K562 (cell line): Measurements from ENCODE around the gene EPHB2. TPM values are rescaled to one million over a fixed set of nuclear protein-coding genes. Genes with fewer than 3 reads are reported as not detected.

ENCODE experiments used
- ATAC-seq: fragments of 200-7000 bp; cut with Tn5 transposase; 3 replicates; pipeline ENCODE4 v1.9.1; 2020; ENCODE audit warnings: moderate library complexity
- BruUV-seq: library from RNA; stranded (reverse); fragments of 400-500 nt; replicated peaks from 2 replicates; lab custom pipeline; 2021; lab: Mats Ljungman, UMichigan
- CTCF ChIA-PET: fragments of 300-600 bp; formaldehyde crosslinking; extraction: SDS; loops from one replicate; lab custom pipeline; 2021; ENCODE audit warnings: low intra/inter-chr PET ratio; lab: Yijun Ruan, JAX
- POLR2A ChIA-PET: fragments of 300-600, 350-650 bp; sonication (Branson Sonifier 250); formaldehyde crosslinking; extraction: SDS; loops from one replicate; lab custom pipeline; 2021; ENCODE audit warnings: antibody characterized with exemption, inconsistent platforms; lab: Yijun Ruan, JAX
- DNase-seq, 4 experiments: peaks; one replicate each; pipeline versions ENCODE4 v3.0.0 to v3.0.0-alpha.2; 2011 to 2018; ENCODE audit warnings: low spot score in 3 of 4, mixed read lengths in 3 of 4; ENCODE audit errors: extremely low read depth in 1 of 4
- FAIRE-seq: peaks from 2 replicates; lab custom pipeline; 2011; peaks lifted over from hg19 to GRCh38; lab: Jason Lieb, UNC
- H2AFZ ChIP-seq: 2 replicates; pipeline ENCODE4 v1.6.0; 2011; ENCODE audit warnings: low read depth, low read length, control low read depth, inconsistent platforms
- H3K27ac ChIP-seq: fragments of 200-600 bp; 3 replicates; pipeline ENCODE4 v1.8.0; 2011; ENCODE audit warnings: low read depth, mild to moderate bottlenecking, control low read depth, inconsistent platforms, low read length, moderate library complexity, mixed read lengths; ENCODE audit errors: extremely low read depth
- H3K27me3 ChIP-seq, 2 experiments: fragments of 300-600 bp in 1 of 2; 2 replicates in 1 of 2; 3 replicates in 1 of 2; pipeline versions ENCODE4 v1.6.0 to v1.8.0; 2011; ENCODE audit warnings: inconsistent platforms in 2 of 2, low read length in 2 of 2, mild to moderate bottlenecking in 1 of 2, mixed read lengths in 1 of 2, moderate library complexity in 1 of 2; ENCODE audit not compliant: control insufficient read depth in 2 of 2, insufficient read depth in 2 of 2
- H3K36me3 ChIP-seq: fragments of 300-600 bp; 3 replicates; pipeline ENCODE4 v1.8.0; 2011; ENCODE audit warnings: mild to moderate bottlenecking, low read length, inconsistent platforms; ENCODE audit not compliant: control insufficient read depth, insufficient read depth
- H3K4me1 ChIP-seq, 2 experiments: fragments of 200-600 bp in 1 of 2; replicated peaks in 1 of 2; 2 replicates in 1 of 2; 3 replicates in 1 of 2; pipeline versions ENCODE4 v1.5.1 to v1.8.0; 2011; ENCODE audit warnings: inconsistent platforms in 2 of 2, low read length in 2 of 2, mild to moderate bottlenecking in 1 of 2, mixed read lengths in 1 of 2, moderate library complexity in 1 of 2; ENCODE audit not compliant: control insufficient read depth in 2 of 2, insufficient read depth in 2 of 2
- H3K4me2 ChIP-seq: 2 replicates; pipeline ENCODE4 v1.6.1; 2011; ENCODE audit warnings: low read length, control low read depth, inconsistent platforms, mixed read lengths; ENCODE audit not compliant: insufficient read depth
- H3K4me3 ChIP-seq: fragments of 200-600 bp; sonication (generic), shearing (Covaris generic); 2 replicates; pipeline ENCODE4 v1.5.1; 2016; ENCODE audit warnings: control low read depth, inconsistent platforms
- H3K79me2 ChIP-seq: fragments of 200-600 bp; 3 replicates; pipeline ENCODE4 v1.8.0; 2011; ENCODE audit warnings: low read length, inconsistent platforms; ENCODE audit not compliant: control insufficient read depth, insufficient read depth
- H3K9ac ChIP-seq, 2 experiments: 2 replicates each; pipeline versions ENCODE4 v1.6.0 to v1.6.1; 2011; ENCODE audit warnings: low read depth in 2 of 2, low read length in 2 of 2, control low read depth in 1 of 2, inconsistent platforms in 1 of 2, mild to moderate bottlenecking in 1 of 2, mixed read lengths in 1 of 2; ENCODE audit not compliant: insufficient read depth in 1 of 2
- H3K9me1 ChIP-seq: one replicate; pipeline ENCODE4 v1.6.0; 2011; ENCODE audit warnings: inconsistent platforms, mild to moderate bottlenecking, low read length, moderate library complexity; ENCODE audit not compliant: control insufficient read depth, insufficient read depth
- H3K9me3 ChIP-seq: replicated peaks from 2 replicates; pipeline ENCODE4 v1.5.1; 2011; ENCODE audit warnings: low read depth, low read length, inconsistent platforms; ENCODE audit not compliant: control insufficient read depth, insufficient read depth
- H4K20me1 ChIP-seq: replicated peaks from 2 replicates; pipeline ENCODE4 v1.6.1; 2011; ENCODE audit warnings: low read length, inconsistent platforms, mixed read lengths; ENCODE audit not compliant: control insufficient read depth, insufficient read depth
- BRCA1 ChIP-seq, 2 experiments: fragments of 450-650 bp in 1 of 2; sonication (generic) in 1 of 2; formaldehyde crosslinking in 1 of 2; IDR thresholded peaks; 2 replicates each; pipeline versions ENCODE4 v1.5.0 to v1.6.1; 2017 to 2020; ENCODE audit warnings: mild to moderate bottlenecking in 1 of 2, missing genetic modification reagents in 1 of 2
- CSDE1 ChIP-seq, 2 experiments: fragments of 450-650 bp; IDR thresholded peaks; 2 replicates each; pipeline ENCODE4 v1.6.1; 2016; ENCODE audit warnings: mild to moderate bottlenecking in 1 of 2
- KLF1 ChIP-seq: fragments of 450-650 bp; IDR thresholded peaks from 2 replicates; pipeline ENCODE4 v1.6.1; 2016; ENCODE audit warnings: missing genetic modification characterization, missing compliant biosample characterization
- NCOA2 ChIP-seq, 2 experiments: fragments of 450-650 bp; IDR thresholded peaks; 2 replicates each; pipeline ENCODE4 v1.6.1; 2018; ENCODE audit warnings: mild to moderate bottlenecking in 2 of 2, moderate library complexity in 1 of 2; ENCODE audit not compliant: partially characterized antibody in 2 of 2
- RAD51 ChIP-seq: fragments of 450-650 bp; IDR thresholded peaks from 2 replicates; pipeline ENCODE4 v1.7.1; 2016; ENCODE audit warnings: low read depth, mild to moderate bottlenecking, borderline replicate concordance
- TCF7 ChIP-seq: sonication (generic); IDR thresholded peaks from 2 replicates; pipeline ENCODE4 v1.6.1; 2016; ENCODE audit warnings: antibody characterized with exemption, borderline replicate concordance
- ZNF174 ChIP-seq: fragments of 250-450 bp; sonication (Bioruptor Pico); IDR thresholded peaks from 2 replicates; pipeline ENCODE4 v1.4.0; 2020; ENCODE audit warnings: mild to moderate bottlenecking
- ZNF780A ChIP-seq: fragments of 250-450 bp; sonication (Bioruptor Pico); IDR thresholded peaks from 2 replicates; pipeline ENCODE4 v1.5.0; 2021; ENCODE audit warnings: mild to moderate bottlenecking
- WGBS: fragments of 100-300 bp; shearing (Covaris generic); methylation state at CpG from one replicate; pipeline ENCODE4 v1.1.6; 2016; ENCODE audit warnings: low coverage, mixed read lengths; ENCODE audit not compliant: insufficient coverage; ENCODE audit errors: missing lambda C conversion rate; 5-methylcytosine and 5-hydroxymethylcytosine counted together
- in situ Hi-C: fragments of 300-500 bp; cut with MboI; formaldehyde crosslinking; loops from 4 replicates; pipeline ENCODE4 v1.15.0; 2018; ENCODE audit warnings: inconsistent platforms, mixed read lengths
- intact Hi-C: fragments of 100-400 bp; cut with micrococcal nuclease; formaldehyde crosslinking; loops from 2 replicates; pipeline ENCODE4 v1.14.2; 2022
- polyA plus RNA-seq, 8 experiments: library from polyadenylated mRNA; depleted of rRNA in 4 of 8; stranded (reverse) in 5 of 8; unstranded in 3 of 8; fragments of >200 nt; fragmentation: Nextera tagmentation in 2 of 8; fragmentation: Illumina TruSeq in 1 of 8; extraction: Ambion mirVana in 2 of 8; extraction: Trizol in 1 of 8; gene quantifications; 2 replicates each; pipeline versions ENCODE4 v1.2.1 to v1.2.3, GENCODE V29; 2011 to 2014; ENCODE audit warnings: inconsistent platforms in 1 of 8, missing spikeins in 1 of 8
- total RNA-seq, 7 experiments: library from RNA; depleted of rRNA in 6 of 7; stranded (reverse); fragments of >200 nt in 6 of 7; fragmentation: Illumina TruSeq in 2 of 7; extraction: Trizol in 2 of 7; gene quantifications; 2 replicates each; pipeline versions ENCODE4 v1.2.1 to v1.2.3, GENCODE V29; 2011 to 2021; ENCODE audit warnings: low replicate concordance in 1 of 7
- TF ChIP-seq, protein P1 (sequence below): fragments of 250-450 bp; sonication (Bioruptor Pico); IDR thresholded peaks from 2 replicates; pipeline ENCODE4 v1.8.0; 2022; ENCODE audit warnings: inconsistent platforms
- TF ChIP-seq, protein P2 (sequence below): sonication (generic); formaldehyde crosslinking; IDR thresholded peaks from 2 replicates; pipeline ENCODE4 v1.8.0; 2022; ENCODE audit warnings: missing genetic modification reagents, mild to moderate bottlenecking, borderline replicate concordance
- TF ChIP-seq, protein P3 (sequence below): sonication (generic); formaldehyde crosslinking; IDR thresholded peaks from 2 replicates; pipeline ENCODE4 v1.9.0; 2022; ENCODE audit warnings: mild to moderate bottlenecking, missing genetic modification reagents
- TF ChIP-seq, protein P4 (sequence below): sonication (generic); formaldehyde crosslinking; IDR thresholded peaks from 2 replicates; pipeline ENCODE4 v1.5.0; 2020; ENCODE audit warnings: missing genetic modification reagents

The EPHB2 gene
- total and polyA plus RNA-seq, 9 of the 15 experiments (the other 6 are each of a cell fraction or from before 2014, with no cell fraction given) = not detected

DNA sequence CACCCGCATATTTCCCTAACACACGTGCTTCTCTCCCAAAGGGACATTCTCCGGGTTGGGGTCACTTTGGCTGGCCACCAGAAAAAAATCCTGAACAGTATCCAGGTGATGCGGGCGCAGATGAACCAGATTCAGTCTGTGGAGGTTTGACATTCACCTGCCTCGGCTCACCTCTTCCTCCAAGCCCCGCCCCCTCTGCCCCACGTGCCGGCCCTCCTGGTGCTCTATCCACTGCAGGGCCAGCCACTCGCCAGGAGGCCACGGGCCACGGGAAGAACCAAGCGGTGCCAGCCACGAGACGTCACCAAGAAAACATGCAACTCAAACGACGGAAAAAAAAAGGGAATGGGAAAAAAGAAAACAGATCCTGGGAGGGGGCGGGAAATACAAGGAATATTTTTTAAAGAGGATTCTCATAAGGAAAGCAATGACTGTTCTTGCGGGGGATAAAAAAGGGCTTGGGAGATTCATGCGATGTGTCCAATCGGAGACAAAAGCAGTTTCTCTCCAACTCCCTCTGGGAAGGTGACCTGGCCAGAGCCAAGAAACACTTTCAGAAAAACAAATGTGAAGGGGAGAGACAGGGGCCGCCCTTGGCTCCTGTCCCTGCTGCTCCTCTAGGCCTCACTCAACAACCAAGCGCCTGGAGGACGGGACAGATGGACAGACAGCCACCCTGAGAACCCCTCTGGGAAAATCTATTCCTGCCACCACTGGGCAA, 202.9 kb downstream of the EPHB2 start:
- in situ Hi-C loops (no loop called here), intact Hi-C loops (no loop called here)
- no peaks in the 10 kb centered on the region for H3K9me1 ChIP-seq
- no peak overlapping the region for H3K27ac ChIP-seq
- H2AFZ ChIP-seq = no peak overlapping the region
- H3K4me1 ChIP-seq = peaks cover 0 to 3% of the 10 kb centered on the region in 2 experiments; a peak in 1 of 5 replicates
- CTCF ChIA-PET = no interaction called here
- no peaks in the 10 kb centered on the region for H3K79me2 ChIP-seq
- no peak for FAIRE-seq
- no peak overlapping the region for H3K4me2 ChIP-seq
- WGBS = 2% methylated on average over 24 of the region's 24 CpGs
- no peak for ATAC-seq
- peaks cover 31 to 88% of the 10 kb centered on the region in 2 experiments for H3K27me3 ChIP-seq
- POLR2A ChIA-PET = no interaction called here
- H3K4me3 ChIP-seq = no peak overlapping the region
- BruUV-seq = no TSS peak
- DNase-seq = no peak
- H3K9me3 ChIP-seq = no peaks in the 10 kb centered on the region; the same call in 1 of the 2 replicates
- no peaks in the 10 kb centered on the region for H3K36me3 ChIP-seq
- 0 out of 2 replicates have a peak, but pooled peaks have one; percentile 16 for TF ChIP-seq RAD51
- TF ChIP-seq ZNF780A (CRISPR knock-in tag) = no peak
- no peak for TF ChIP-seq ZNF174
- TF ChIP-seq, protein P1, sequence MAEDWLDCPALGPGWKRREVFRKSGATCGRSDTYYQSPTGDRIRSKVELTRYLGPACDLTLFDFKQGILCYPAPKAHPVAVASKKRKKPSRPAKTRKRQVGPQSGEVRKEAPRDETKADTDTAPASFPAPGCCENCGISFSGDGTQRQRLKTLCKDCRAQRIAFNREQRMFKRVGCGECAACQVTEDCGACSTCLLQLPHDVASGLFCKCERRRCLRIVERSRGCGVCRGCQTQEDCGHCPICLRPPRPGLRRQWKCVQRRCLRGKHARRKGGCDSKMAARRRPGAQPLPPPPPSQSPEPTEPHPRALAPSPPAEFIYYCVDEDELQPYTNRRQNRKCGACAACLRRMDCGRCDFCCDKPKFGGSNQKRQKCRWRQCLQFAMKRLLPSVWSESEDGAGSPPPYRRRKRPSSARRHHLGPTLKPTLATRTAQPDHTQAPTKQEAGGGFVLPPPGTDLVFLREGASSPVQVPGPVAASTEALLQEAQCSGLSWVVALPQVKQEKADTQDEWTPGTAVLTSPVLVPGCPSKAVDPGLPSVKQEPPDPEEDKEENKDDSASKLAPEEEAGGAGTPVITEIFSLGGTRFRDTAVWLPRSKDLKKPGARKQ (CRISPR knock-in tag) = no peak
- TF ChIP-seq TCF7 = no peak
- TF ChIP-seq, protein P2, sequence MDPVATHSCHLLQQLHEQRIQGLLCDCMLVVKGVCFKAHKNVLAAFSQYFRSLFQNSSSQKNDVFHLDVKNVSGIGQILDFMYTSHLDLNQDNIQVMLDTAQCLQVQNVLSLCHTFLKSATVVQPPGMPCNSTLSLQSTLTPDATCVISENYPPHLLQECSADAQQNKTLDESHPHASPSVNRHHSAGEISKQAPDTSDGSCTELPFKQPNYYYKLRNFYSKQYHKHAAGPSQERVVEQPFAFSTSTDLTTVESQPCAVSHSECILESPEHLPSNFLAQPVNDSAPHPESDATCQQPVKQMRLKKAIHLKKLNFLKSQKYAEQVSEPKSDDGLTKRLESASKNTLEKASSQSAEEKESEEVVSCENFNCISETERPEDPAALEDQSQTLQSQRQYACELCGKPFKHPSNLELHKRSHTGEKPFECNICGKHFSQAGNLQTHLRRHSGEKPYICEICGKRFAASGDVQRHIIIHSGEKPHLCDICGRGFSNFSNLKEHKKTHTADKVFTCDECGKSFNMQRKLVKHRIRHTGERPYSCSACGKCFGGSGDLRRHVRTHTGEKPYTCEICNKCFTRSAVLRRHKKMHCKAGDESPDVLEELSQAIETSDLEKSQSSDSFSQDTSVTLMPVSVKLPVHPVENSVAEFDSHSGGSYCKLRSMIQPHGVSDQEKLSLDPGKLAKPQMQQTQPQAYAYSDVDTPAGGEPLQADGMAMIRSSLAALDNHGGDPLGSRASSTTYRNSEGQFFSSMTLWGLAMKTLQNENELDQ = no peak
- no peak for TF ChIP-seq CSDE1 (IDR thresholded peaks at IDR 0.05)
- TF ChIP-seq BRCA1 (IDR thresholded peaks at IDR 0.05) = no peak
- TF ChIP-seq BRCA1 (CRISPR knock-in tag; IDR thresholded peaks at IDR 0.05) = no peak
- TF ChIP-seq, protein P3, sequence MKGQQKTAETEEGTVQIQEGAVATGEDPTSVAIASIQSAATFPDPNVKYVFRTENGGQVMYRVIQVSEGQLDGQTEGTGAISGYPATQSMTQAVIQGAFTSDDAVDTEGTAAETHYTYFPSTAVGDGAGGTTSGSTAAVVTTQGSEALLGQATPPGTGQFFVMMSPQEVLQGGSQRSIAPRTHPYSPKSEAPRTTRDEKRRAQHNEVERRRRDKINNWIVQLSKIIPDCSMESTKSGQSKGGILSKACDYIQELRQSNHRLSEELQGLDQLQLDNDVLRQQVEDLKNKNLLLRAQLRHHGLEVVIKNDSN (CRISPR knock-in tag) = peak; percentile 55
- TF ChIP-seq KLF1 (tag) = no peak
- no peak for TF ChIP-seq NCOA2 (IDR thresholded peaks at IDR 0.05; ENCODE audit: partially characterized antibody in 2 of 2)
- TF ChIP-seq, protein P4, sequence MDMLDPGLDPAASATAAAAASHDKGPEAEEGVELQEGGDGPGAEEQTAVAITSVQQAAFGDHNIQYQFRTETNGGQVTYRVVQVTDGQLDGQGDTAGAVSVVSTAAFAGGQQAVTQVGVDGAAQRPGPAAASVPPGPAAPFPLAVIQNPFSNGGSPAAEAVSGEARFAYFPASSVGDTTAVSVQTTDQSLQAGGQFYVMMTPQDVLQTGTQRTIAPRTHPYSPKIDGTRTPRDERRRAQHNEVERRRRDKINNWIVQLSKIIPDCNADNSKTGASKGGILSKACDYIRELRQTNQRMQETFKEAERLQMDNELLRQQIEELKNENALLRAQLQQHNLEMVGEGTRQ (CRISPR knock-in tag) = peak; percentile 36; the same call in 1 of the 2 replicates
- TF ChIP-seq, all 486 proteins: peak for 3
- no peak overlapping the region for H3K9ac ChIP-seq
- H4K20me1 ChIP-seq = peaks cover 20% of the 10 kb centered on the region; the same call in 1 of the 2 replicates
